ENCODE results near the gene FCSK. TPM values are rescaled to one million over a fixed set of nuclear protein-coding genes. Genes with fewer than 3 reads are reported as not detected.

Gene FCSK
- total and polyA plus RNA-seq, 2 of the 13 experiments (the other 11 are each of a cell fraction or from before 2014, with no cell fraction given), result 9.1 to 19.2 TPM

- TF ChIP-seq FIP1L1 (IDR thresholded peaks at IDR 0.05; ENCODE audit: borderline replicate concordance, insufficient read depth, low read depth, low read length), result no peak
- TF ChIP-seq THAP7 (CRISPR knock-in tag; IDR thresholded peaks at IDR 0.05), result no peak; the same call in 1 of the 2 replicates
- TF ChIP-seq ZNF547 (CRISPR knock-in tag; IDR thresholded peaks at IDR 0.05), result peak; percentile 59; the same call in 1 of the 2 replicates
- no peak for TF ChIP-seq ZBTB2 (CRISPR knock-in tag; IDR thresholded peaks at IDR 0.05; ENCODE audit: low read depth)
- TF ChIP-seq ZNF598 (CRISPR knock-in tag; IDR thresholded peaks at IDR 0.05; ENCODE audit: borderline replicate concordance), result peak; percentile 59; the same call in 1 of the 2 replicates
- no peak for TF ChIP-seq JARID2 (CRISPR knock-in tag; IDR thresholded peaks at IDR 0.05; ENCODE audit: insufficient replicate concordance)
- TF ChIP-seq TEAD3 (CRISPR knock-in tag; optimal IDR thresholded peaks at IDR 0.05; ENCODE audit: borderline replicate concordance), result peak; percentile 11
- peak; percentile 95 for TF ChIP-seq ZBTB25 (CRISPR knock-in tag; IDR thresholded peaks at IDR 0.05)
- no peak for TF ChIP-seq PBX3 (CRISPR knock-in tag; IDR thresholded peaks at IDR 0.05; ENCODE audit: borderline replicate concordance)
- peak; percentile 85 for TF ChIP-seq ZNF317 (CRISPR knock-in tag; IDR thresholded peaks at IDR 0.05)
- peak; percentile 80; the same call in 1 of the 2 replicates for TF ChIP-seq ZSCAN22 (CRISPR knock-in tag; IDR thresholded peaks at IDR 0.05)
- TF ChIP-seq BRCA1 (CRISPR knock-in tag; IDR thresholded peaks at IDR 0.05), result peak; percentile 66
- peak; percentile 96 for TF ChIP-seq NCOA2 (CRISPR knock-in tag; IDR thresholded peaks at IDR 0.05)
- peak; percentile 79 for TF ChIP-seq GMEB1 (CRISPR knock-in tag; IDR thresholded peaks at IDR 0.05; ENCODE audit: borderline replicate concordance)
- TF ChIP-seq ZNF484 (CRISPR knock-in tag; IDR thresholded peaks at IDR 0.05; ENCODE audit: borderline replicate concordance, low read depth), result no peak
- no peak; the same call in 1 of the 2 replicates for TF ChIP-seq ZNF800 (CRISPR knock-in tag; IDR thresholded peaks at IDR 0.05)
- TF ChIP-seq IKZF5 (CRISPR knock-in tag; IDR thresholded peaks at IDR 0.05), result peak; percentile 98
These were observed 26.0 kb upstream of the FCSK start (continued) for GRCh38 chr16:70428178-70428998.

Measured in HepG2 (cell line).